Neural cell (in vitro differentiated cells): Measurements from ENCODE around the gene CHST8.

ENCODE experiments used
- CTCF ChIP-seq: fragments of 450-650 bp; IDR thresholded peaks from 2 replicates; pipeline ENCODE4 v1.5.1; 2014; ENCODE audit warnings: antibody characterized with exemption, mild to moderate bottlenecking, moderate library complexity; ENCODE audit not compliant: poor library complexity, severe bottlenecking
- EZH2 ChIP-seq: fragments of 200-600, 300-800 bp; shearing (Covaris generic), sonication (generic); IDR thresholded peaks from 2 replicates; pipeline ENCODE4 v1.6.1; 2014; ENCODE audit warnings: antibody characterized with exemption, low read length, borderline replicate concordance, mild to moderate bottlenecking; ENCODE audit not compliant: insufficient read depth, poor library complexity, severe bottlenecking

DNA sequence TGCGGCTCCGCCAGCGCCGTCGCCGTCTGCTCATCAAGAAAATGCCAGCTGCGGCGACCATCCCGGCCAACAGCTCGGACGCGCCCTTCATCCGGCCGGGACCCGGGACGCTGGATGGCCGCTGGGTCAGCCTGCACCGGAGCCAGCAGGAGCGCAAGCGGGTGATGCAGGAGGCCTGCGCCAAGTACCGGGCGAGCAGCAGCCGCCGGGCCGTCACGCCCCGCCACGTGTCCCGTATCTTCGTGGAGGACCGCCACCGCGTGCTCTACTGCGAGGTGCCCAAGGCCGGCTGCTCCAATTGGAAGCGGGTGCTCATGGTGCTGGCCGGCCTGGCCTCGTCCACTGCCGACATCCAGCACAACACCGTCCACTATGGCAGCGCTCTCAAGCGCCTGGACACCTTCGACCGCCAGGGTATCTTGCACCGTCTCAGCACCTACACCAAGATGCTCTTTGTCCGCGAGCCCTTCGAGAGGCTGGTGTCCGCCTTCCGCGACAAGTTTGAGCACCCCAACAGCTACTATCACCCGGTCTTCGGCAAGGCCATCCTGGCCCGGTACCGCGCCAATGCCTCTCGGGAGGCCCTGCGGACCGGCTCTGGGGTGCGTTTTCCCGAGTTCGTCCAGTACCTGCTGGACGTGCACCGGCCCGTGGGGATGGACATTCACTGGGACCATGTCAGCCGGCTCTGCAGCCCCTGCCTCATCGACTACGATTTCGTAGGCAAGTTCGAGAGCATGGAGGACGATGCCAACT is 150.5 kb downstream of the CHST8 start:
- TF ChIP-seq EZH2, result no peak
- no peak for TF ChIP-seq CTCF
